ENCODE data around the gene ARHGAP15. TPM values are rescaled to one million over a fixed set of nuclear protein-coding genes. Genes with fewer than 3 reads are reported as not detected.

The ARHGAP15 gene
- polyA plus RNA-seq, 3 donors: 0.54 to 8.7 (median 5.6) TPM

GRCh38 chr2:143601828-143602227, 472.6 kb downstream of the ARHGAP15 start:
- H3K27ac ChIP-seq (ENCODE audit: low read depth, low read length): no peak overlapping the region
- 67 to 87% (median 79%) methylated on average over 1 of the region's 1 CpG for WGBS, 3 donors

- H3K27ac ChIP-seq (ENCODE audit: low read depth, low read length): no peak overlapping the region
- 66 to 80% (median 76%) methylated on average over 5 of the region's 5 CpGs for WGBS, 3 donors
Observed at GRCh38 chr2:143603035-143603655, 473.9 kb downstream of the ARHGAP15 start.

GRCh38 chr2:143603846-143604565, 474.8 kb downstream of the ARHGAP15 start:
- no peak overlapping the region for H3K27ac ChIP-seq (ENCODE audit: low read depth, low read length)
- 55 to 71% (median 66%) methylated on average over 4 of the region's 4 CpGs for WGBS, 3 donors

- no peak overlapping the region for H3K27ac ChIP-seq (ENCODE audit: low read depth, low read length)
- WGBS, 3 donors: 66 to 83% (median 70%) methylated on average over 5 of the region's 5 CpGs
Observed at GRCh38 chr2:143604566-143604959, 475.3 kb downstream of the ARHGAP15 start.

- 51 to 68% (median 64%) methylated on average over 5 of the region's 5 CpGs for WGBS, 3 donors
- no peak overlapping the region for H3K27ac ChIP-seq (ENCODE audit: low read depth, low read length)
Observed at GRCh38 chr2:143607231-143608062, 478.2 kb downstream of the ARHGAP15 start.

DNA sequence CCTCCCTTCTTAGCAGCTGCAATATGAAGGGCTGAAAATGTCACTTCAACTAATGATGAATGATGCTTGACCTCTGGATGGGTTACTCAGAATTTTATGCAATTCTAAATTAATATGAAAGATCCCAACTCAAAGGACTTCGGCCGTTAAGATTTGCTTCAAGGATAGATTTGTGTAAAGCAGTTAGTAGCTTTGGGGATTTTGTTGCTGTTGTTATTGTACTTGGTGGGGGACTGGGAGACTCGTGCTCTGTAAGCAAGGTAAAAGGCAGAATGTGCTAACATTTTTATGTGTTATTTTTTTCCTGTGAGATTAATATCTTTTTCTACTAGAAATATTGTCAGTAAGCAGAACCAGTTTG, 478.8 kb downstream of the ARHGAP15 start:
- H3K27ac ChIP-seq (ENCODE audit: low read depth, low read length): no peak overlapping the region

GRCh38 chr2:143608758-143609157, 479.5 kb downstream of the ARHGAP15 start:
- H3K27ac ChIP-seq (ENCODE audit: low read depth, low read length): no peak overlapping the region

More for the DNA sequence above, 478.8 kb downstream of the ARHGAP15 start:
- WGBS, 3 donors: 67 to 83% (median 77%) methylated on average over 3 of the region's 3 CpGs

GRCh38 chr2:143611336-143611735, 482.1 kb downstream of the ARHGAP15 start:
- WGBS, 3 donors: 72 to 93% (median 93%) methylated on average over 4 of the region's 4 CpGs
- H3K27ac ChIP-seq (ENCODE audit: low read depth, low read length): no peak overlapping the region

GRCh38 chr2:143615562-143615961, 486.3 kb downstream of the ARHGAP15 start:
- WGBS, 3 donors: 65 to 78% (median 73%) methylated on average over 4 of the region's 4 CpGs
- H3K27ac ChIP-seq (ENCODE audit: low read depth, low read length): no peak overlapping the region

DNA sequence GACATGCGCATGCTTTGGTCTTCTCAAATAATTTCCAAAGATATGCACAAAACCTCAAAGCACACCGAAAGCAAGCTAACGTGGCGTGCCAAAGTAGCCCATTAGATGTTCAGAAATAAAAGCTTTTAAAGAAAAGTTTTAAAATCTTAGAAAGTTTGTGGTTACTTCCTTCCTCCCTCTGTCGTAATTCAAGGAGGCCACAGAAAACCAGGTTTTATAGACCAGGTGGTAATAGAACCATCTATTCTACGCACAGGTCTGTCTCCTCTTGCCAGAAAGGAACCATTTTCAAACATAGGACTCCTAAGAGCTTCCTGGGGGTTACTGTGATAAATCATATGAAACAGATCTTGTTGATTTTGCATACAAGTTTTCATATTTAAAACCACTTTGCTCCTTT, 487.2 kb downstream of the ARHGAP15 start:
- H3K27ac ChIP-seq (ENCODE audit: low read depth, low read length): no peak overlapping the region
- 72 to 85% (median 74%) methylated on average over 6 of the region's 6 CpGs for WGBS, 3 donors

- H3K27ac ChIP-seq (ENCODE audit: low read depth, low read length): no peak overlapping the region
- WGBS, 3 donors: 87 to 93% (median 88%) methylated on average over 2 of the region's 2 CpGs
Observed at GRCh38 chr2:143617803-143618415, 488.7 kb downstream of the ARHGAP15 start.

DNA sequence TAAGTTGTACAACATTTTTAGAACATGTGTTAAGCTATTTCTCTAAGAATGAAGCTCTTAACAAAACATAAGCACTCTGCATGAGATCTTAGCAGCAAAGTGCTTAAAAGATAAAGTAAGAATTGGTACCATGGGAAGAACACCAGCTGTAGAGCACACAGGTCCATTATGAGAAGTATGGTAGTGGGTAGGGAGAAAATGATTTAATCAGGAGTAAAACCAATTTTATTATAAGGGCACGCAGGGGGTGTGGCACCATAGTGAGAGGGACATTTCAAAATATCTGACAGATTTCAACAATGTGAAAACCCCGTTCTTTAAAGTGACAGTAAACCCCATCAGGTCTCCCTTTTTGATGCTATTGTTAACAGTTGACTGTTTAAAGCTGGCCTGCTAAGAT, 492.9 kb downstream of the ARHGAP15 start:
- no peak overlapping the region for H3K27ac ChIP-seq (ENCODE audit: low read depth, low read length)
- 46 to 87% (median 86%) methylated on average over 2 of the region's 2 CpGs for WGBS, 3 donors

DNA sequence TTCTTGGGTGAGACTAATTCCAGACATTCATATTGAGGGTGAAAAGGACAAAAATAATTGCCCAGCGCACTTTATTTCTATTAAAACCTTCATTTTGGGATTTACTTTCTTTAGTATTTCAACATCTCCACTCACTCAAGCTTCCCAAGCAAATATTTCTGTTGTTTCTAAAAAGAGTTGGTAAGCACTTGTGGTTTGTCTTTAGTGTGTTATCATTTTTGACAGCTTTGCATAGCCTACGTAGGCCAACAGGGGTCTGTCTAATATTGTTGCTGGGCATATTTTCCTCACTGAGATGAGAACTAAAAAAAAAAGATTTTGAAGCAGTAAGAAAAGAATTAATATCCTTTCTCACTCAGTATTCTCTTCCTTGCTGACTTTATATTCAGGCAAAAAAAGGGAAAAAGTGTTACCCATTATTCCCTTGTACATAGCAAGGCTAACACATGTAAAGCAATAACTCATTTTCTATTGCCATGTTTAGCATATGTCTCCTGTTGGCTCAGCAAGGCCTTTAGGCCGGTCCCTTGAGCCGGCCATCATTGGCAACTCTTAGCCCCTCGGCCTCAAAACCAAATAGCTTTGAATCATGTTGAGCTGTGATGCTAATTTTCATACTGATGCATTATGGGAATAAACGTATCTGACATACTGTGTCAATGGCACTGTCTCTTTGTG, 494.2 kb downstream of the ARHGAP15 start:
- no peak overlapping the region for H3K27ac ChIP-seq (ENCODE audit: low read depth, low read length)
- 89 to 92% (median 91%) methylated on average over 6 of the region's 6 CpGs for WGBS, 3 donors

GRCh38 chr2:143623909-143624260, 494.7 kb downstream of the ARHGAP15 start:
- WGBS, 3 donors: 69 to 82% (median 77%) methylated on average over 8 of the region's 8 CpGs

DNA sequence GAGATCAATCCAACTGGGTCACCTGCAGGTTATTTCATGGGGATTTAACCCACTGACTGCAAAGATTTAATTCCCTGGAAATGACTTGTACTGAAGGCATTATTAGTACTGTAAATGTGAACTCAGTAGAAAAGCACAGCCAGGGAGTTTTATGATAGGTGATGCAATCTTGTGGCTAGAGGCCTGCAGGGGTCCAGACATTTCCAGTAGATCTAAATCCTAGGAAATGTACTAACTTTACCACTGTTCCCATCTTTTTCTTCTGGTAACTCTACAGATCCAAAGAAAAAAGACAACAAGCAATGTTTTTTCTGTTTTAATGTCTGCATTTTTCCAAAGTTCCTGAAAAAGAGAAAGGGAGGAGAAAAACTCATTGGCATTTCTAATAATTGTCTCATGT, 500.1 kb downstream of the ARHGAP15 start:
- H3K27ac ChIP-seq (ENCODE audit: low read depth, low read length): no peak overlapping the region

More at GRCh38 chr2:143623909-143624260, 494.7 kb downstream of the ARHGAP15 start:
- H3K27ac ChIP-seq (ENCODE audit: low read depth, low read length): no peak overlapping the region

DNA sequence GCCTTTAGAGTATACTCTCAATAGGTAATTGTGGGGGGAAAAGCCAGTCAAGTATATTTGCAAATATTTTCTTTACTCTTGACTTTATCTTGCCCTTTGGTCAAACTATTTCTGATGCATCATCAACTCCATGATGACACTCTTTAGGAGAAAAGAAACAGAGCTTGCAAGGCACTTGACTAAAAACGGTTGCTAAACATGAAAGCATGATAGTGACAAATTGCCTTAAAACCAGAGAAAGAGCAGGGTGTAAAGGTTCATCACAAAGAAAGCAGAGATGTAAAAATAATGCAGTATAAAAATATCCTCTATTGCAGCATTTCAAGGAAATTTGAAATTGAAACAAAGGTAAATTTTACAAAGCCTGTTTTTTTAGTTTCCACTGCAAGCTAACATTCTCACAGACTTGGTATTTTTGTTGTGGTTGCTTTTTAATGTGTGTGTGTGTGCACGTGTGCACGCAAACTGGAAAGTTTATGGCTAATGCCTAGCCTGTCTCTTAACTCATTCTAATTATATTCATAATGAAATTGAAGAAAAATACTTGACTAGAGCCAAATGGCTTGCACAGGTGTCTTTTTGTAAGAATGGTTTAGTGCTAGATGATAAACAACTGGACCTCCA, 503.6 kb downstream of the ARHGAP15 start:
- 83 to 91% (median 85%) methylated on average over 3 of the region's 3 CpGs for WGBS, 3 donors
- H3K27ac ChIP-seq (ENCODE audit: low read depth, low read length): no peak overlapping the region

- WGBS, 3 donors: 19 to 46% (median 35%) methylated on average over 2 of the region's 2 CpGs
- H3K27ac ChIP-seq (ENCODE audit: low read depth, low read length): no peak overlapping the region
Observed at GRCh38 chr2:143633419-143633818, 504.2 kb downstream of the ARHGAP15 start.

- no peak overlapping the region for H3K27ac ChIP-seq (ENCODE audit: low read depth, low read length)
- WGBS, 3 donors: 86 to 96% (median 95%) methylated on average over 2 of the region's 2 CpGs
Observed at GRCh38 chr2:143635302-143635701, 506.1 kb downstream of the ARHGAP15 start.

Measured in adipose tissue (tissue), 3 donors.